Endothelial cell of umbilical vein (primary cell): ENCODE results near the gene LCE3D.

ENCODE experiments used
- CTCF ChIP-seq, 2 donors: IDR thresholded peaks; 1 replicate in 1 of 2; 2 replicates in 1 of 2; pipeline ENCODE4 v1.5.1; 2011; ENCODE audit warnings: low read length in 2 of 2, mild to moderate bottlenecking in 2 of 2, moderate library complexity in 2 of 2, control low read depth in 1 of 2, inconsistent platforms in 1 of 2, low read depth in 1 of 2; ENCODE audit not compliant: insufficient read depth in 1 of 2; ENCODE audit errors: extremely low read depth in 1 of 2
- EZH2 ChIP-seq: IDR thresholded peaks from 2 replicates; pipeline ENCODE4 v1.6.1; 2012; ENCODE audit warnings: borderline replicate concordance, low read depth, mild to moderate bottlenecking, moderate library complexity, low read length, inconsistent platforms; ENCODE audit not compliant: severe bottlenecking
- JUN ChIP-seq: IDR thresholded peaks from 2 replicates; pipeline ENCODE4 v1.6.1; 2011; ENCODE audit warnings: borderline replicate concordance, low read depth; ENCODE audit not compliant: insufficient read length, insufficient read depth
- POLR2A ChIP-seq: IDR thresholded peaks from 2 replicates; pipeline ENCODE4 v1.6.1; 2012; ENCODE audit warnings: low read depth, mild to moderate bottlenecking, control low read depth, low read length
- POLR2AphosphoS5 ChIP-seq: IDR thresholded peaks from 2 replicates; pipeline ENCODE4 v1.6.1; 2012; ENCODE audit warnings: low read depth, mild to moderate bottlenecking, control low read depth, low read length, moderate library complexity; ENCODE audit not compliant: insufficient read depth

DNA sequence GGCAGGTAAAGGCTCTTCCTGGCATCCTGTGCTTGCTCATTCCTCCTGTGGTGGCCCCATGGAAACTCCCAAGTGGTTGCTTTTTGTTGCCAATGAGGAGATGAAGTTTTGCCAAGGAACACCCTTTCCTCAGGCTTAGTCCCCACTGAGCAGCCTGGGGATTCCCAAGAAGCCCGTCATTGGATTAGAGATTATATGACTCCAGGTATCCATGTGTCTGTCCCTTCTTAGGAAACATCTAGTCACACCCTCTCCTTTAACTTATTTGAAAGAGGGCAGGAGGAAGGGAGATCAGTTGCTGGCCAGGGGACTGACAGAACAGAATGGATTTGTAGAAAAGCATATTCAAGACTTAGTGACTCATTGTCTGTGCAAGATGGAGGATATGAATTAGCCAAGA, 46.4 kb upstream of the LCE3D start:
- no peak for TF ChIP-seq POLR2AphosphoS5
- no peak for TF ChIP-seq JUN
- no peak for TF ChIP-seq CTCF (IDR thresholded peaks at IDR 0.05; ENCODE audit: extremely low read depth in 1 of 2, insufficient read depth in 1 of 2, low read depth in 1 of 2, low read length in 2 of 2)
- TF ChIP-seq POLR2A, result no peak
- TF ChIP-seq EZH2, result no peak
